Measurements from ENCODE around the gene SHC4.
"Not testable (repeated sequence)": the region's sequence is repeated elsewhere in the genome, so short reads cannot be mapped to it uniquely, and the experiment has no call there.

Gene SHC4

DNA sequence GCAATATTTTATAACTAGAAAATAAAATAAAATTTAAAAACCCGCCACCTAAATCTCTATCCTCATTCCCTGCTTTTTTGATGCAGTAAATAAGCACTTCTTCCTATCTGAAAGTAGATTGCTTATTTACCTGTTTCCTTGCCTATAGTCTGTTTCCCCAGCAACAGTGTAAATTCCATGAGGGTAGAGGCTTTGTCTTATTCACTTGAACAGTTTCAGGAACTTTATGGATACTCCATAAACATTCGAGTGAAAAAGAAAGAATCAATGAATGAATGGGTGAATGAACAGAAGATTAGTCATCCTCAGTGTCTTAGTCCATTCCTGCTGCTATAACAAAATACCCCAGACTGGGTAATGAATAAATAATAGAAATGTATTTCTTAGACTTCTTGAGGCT lies 41.7 kb downstream of the SHC4 start:
- DNase-seq: no peak

GRCh38 chr15:48916721-48917120 lies 47.0 kb downstream of the SHC4 start:
- no peak for DNase-seq

GRCh38 chr15:48915861-48916260 lies 47.9 kb downstream of the SHC4 start:
- DNase-seq: no peak

DNA sequence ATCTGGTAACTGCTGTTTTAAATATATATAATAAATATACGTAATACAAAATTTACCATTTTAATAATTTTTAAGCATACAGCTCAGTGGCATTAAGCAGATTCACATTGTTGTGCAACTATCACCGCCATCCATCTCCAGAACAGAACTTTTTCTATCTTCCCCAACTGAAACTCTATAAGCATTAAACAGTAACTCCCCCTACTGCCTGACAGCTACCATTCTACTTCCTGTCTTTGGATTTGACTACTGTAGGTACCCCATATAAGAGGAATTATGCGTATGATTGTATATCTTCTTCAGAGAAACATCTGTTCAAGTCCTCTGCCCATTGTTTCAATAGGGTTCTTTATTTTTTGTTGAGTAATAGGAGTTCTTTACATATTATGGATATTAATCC lies 49.0 kb downstream of the SHC4 start:
- DNase-seq: no peak

GRCh38 chr15:48913141-48913540 lies 50.6 kb downstream of the SHC4 start:
- no peak for DNase-seq

DNA sequence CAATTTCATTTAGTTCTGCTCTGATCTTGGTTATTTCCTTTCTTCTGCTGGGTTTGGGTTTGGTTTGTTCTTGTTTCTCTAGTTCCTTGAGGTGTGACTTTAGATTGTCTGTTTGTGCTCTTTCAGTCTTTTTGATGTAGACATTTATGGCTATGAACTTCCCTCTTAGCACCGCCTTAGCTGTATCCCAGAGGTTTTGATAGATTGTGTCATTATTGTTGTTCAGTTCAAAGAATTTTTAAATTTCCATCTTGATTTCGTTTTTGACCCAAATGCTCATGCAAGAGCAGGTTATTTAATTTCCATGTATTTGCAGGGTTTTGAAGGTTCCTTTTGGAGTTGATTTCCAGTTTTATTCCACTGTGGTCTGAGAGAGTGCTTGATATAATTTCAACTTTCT lies 53.2 kb downstream of the SHC4 start:
- not testable (repeated sequence) for DNase-seq

DNA sequence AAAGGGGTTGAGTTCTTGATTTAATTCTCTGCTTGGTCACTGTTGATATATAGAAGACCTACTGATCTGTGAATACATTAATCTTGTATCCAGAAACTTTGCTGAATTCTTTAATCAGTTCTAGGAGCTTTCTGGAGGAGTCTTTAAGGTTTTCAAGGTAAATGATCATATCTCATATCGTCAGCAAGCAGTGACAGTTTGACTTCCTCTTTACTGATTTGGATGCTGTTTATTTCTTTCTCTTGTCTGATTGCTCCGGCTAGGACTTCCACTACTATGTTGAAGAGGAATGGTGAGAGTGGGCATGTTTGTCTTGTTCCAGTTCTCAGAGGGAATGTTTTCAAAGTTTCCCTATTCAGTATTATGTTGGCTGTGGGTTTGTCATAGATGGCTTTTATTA lies 54.4 kb downstream of the SHC4 start:
- not testable (repeated sequence) for DNase-seq

GRCh38 chr15:48905847-48906246 lies 57.9 kb downstream of the SHC4 start:
- DNase-seq: no peak

- no peak for DNase-seq
These were observed 58.5 kb downstream of the SHC4 start for GRCh38 chr15:48905216-48905615.

GRCh38 chr15:48904758-48905157 lies 59.0 kb downstream of the SHC4 start:
- DNase-seq: no peak

DNA sequence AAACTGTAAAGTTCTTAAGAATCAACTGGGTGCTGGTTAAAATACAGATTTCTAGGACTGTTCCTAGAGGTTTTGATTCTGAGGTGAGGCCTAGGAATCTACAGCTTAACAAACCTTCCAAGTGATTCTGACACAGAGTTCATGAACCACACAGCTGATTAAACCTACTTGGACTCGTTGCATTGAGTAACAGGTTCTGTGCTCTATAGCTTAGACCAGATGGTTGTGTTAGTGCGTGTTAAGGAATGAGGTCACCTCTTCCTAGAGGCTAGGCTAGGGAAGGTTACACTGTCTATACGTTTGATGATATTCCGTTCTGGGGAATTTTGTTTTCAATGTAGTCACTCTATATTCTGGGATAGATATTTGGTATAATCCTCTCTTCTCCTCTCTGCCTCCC lies 63.9 kb downstream of the SHC4 start:
- no peak for DNase-seq

- no peak for DNase-seq
These were observed 65.3 kb downstream of the SHC4 start for GRCh38 chr15:48898446-48898845.

DNA sequence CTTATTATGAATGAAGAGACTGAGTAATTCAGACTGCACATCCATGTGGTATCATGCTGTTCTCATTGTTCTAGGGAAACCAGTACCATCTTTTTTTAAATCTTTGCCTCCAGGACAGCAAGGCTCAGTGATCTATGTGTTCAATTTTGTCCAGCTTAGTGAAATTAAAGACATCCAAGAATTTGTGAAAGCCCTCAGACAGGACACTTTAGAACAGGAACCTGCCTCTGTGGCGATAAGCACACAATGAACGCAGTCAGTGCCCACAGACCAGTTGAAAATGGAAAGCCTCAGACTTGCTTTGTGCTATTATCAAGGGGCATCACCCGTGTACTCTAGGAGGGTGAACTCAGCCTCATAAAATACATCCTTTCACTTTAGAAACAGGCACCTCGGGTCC lies 65.7 kb downstream of the SHC4 start:
- no peak for DNase-seq

DNA sequence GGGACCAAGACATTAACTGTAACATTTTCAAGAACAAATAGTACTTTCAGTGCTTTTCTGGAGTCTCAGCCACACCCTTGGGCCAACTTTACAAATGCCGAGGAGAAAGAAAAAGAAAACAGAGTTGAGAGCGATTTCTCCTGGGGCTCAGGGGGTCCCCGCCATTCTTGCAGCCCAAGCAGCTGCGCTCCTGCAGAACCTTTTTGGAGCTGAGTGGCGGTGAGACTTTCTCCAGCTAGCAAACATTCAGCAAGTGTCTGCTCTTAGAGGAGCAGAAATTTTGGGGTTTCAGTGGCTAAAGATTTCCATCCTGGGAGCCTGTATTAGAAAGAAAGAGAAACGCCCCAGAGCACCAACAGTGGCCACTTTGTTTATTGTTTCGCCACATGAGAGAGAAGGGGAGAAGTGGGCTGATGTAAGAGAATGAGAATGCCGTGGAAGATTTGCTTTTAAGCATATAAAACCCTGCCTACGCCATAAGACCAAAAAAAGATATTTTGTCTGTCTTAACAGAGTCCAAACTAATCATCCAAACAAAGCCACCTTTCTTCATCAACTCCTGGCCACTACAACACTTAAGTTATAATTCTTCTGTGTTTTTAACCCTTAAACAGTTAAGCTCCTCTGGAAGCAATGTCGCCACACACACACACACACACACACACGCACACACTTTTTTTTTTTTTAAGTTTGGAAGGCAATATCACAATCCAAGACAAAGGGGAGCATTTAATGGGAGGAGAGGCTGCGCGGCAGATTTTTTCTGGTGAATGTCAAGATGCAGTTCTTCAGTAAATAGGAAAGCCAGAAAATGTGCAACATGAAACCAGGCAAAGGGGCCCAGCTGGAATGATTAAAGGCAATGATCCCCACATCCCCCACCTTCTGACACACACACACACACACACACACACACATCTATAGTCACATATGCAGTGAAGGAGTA lies 66.6 kb downstream of the SHC4 start:
- no peak for DNase-seq

- no peak for DNase-seq
These were observed 70.4 kb downstream of the SHC4 start for GRCh38 chr15:48893311-48893710.

- no peak for DNase-seq
These were observed 72.4 kb downstream of the SHC4 start for GRCh38 chr15:48891232-48891765.

DNA sequence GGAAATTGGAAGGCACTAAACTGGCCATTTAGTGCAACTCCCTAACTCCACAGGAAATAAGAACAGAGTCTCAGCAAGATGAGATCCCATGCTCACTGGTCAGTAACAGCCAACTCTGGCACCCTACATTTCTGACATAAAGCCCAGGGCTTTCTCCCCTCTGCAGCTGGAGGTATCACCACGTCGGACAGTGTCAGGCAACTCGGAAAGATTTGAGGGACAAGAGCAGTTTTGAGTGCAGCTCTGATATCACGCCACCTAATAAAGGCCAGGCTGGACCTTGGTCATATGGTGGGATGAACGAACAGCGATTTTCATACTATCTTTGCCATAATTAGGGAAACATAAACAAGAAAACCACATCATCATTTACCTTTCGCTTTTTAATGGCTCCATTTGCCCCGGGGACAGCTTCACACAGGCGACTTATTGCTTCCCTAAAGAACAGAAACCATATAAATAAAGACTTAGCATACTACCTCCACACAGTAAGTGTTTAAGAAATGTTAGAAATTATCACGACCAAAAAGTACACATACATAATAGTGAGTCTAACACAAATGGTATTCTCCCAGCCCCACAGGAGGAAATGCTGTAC lies 73.2 kb downstream of the SHC4 start:
- DNase-seq: no peak

- DNase-seq: no peak
These were observed 73.8 kb downstream of the SHC4 start for GRCh38 chr15:48889925-48890324.

DNA sequence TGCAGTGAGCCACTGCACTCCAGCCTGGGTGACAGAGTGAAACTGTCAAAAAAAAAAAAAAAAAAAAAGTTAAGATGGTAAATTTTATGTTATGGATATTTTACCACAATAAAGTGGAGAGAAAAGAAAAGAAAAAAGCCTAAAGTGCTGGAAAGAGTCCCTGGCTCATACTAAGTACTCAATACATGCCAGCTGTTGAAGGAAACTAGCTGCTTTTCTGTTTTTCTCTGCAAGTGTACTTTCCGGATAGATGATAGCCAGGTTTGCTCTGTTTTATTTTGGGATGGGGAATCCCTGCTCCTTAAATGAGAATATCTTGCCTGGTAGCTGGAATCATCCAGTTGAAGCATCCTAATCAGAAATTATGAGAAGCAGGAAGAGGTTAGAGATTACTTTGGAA lies 74.9 kb downstream of the SHC4 start:
- DNase-seq: no peak

GRCh38 chr15:48888191-48888590 lies 75.5 kb downstream of the SHC4 start:
- DNase-seq: no peak

DNA sequence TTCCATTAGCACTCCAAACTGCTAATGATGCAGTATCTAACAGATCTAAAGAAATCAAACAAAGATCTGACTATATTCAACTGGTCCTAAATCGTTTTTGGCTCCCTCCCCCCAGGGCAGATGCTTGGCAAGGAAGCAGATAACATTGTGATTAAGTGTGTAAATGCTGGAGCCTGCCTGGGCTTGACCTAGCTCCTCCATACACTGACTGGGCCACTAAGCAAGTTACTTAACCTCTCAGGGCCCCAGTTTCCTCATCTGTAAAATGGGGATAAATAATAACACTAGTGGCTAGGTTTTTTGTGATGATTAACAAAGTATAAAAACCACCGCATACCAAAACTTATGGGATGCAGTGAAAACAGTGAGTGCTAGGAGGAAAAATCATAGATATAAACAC lies 76.6 kb downstream of the SHC4 start:
- DNase-seq: no peak

- no peak for DNase-seq
These were observed 80.0 kb downstream of the SHC4 start for GRCh38 chr15:48883699-48884098.

- no peak for DNase-seq
These were observed 83.6 kb downstream of the SHC4 start for GRCh38 chr15:48880070-48880634.

Measured in NCI-H510A treated with DMSO at 0.1 percent for 48 hours (cell line).